Measurements from ENCODE around the gene REEP5. TPM values are rescaled to one million over a fixed set of nuclear protein-coding genes. Genes with fewer than 3 reads are reported as not detected.
"Not testable (repeated sequence)": the region's sequence is repeated elsewhere in the genome, so short reads cannot be mapped to it uniquely, and the experiment has no call there.

Gene REEP5
- total RNA-seq, 2 donors from 2014 or later, result 80.6 to 81.7 TPM

DNA sequence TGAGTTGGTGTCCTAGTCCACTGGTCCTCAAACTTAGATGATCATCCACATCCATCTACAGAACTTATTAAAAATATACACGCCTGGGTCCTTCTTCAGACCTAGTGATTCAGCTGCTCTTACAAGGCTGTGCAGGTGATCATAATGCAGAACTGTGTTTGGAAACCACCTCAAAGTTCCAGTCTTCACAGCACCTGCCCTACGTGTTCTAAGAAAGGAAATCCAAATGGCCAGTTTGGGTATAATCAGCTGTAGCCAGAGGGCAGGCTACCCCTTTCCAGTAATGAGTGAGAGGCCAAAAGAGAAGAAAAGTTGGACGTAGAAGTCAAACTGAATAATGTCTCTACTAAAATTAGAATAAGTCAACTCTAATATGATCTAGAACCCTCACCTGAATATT, 15.4 kb downstream of the REEP5 start:
- intact Hi-C loops (cut with DNase I, micrococcal nuclease), result no loop called here
- ATAC-seq, result no peak
- DNase-seq, result no peak

DNA sequence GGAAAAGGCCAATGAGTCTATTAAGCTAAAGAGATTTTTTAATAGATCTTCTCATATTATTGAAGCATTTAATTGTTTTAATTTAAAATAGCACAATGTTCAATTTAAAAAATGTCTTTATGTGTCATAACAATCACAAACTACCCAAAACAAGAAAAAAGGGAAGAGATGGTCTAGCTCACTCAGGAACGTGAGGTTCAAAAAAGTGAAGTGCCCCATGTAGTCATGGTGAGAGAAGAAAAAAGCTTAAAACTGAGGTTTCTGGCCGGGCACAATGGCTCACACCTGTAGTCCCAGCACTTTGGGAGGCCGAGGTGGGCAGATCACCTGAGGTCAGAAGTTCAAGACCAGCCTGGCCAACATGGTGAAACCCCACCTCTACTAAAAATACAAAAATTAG, 17.0 kb downstream of the REEP5 start:
- DNase-seq; ATAC-seq; intact Hi-C loops (cut with DNase I, micrococcal nuclease): not testable (repeated sequence)

DNA sequence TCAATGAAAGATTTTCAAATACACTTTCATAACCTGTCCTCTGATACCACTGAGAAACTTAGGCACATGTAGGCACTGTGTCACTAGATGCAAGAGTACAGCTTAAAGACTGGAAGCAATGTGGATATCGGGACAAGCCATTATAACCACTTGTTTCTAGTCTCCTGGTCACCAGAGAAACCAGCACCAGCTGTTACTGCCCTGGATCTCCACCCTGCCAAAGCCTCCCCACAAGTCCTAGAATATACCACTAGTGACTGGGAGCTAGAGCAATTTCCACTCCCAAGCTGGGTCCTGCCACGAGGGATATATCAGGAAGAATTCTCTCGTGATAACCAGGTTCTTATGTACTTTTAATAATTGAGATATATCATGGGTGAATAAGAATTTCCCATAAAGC, 19.5 kb downstream of the REEP5 start:
- ATAC-seq, result no peak
- no peak for DNase-seq
- intact Hi-C loops (cut with DNase I, micrococcal nuclease), result no loop called here

DNA sequence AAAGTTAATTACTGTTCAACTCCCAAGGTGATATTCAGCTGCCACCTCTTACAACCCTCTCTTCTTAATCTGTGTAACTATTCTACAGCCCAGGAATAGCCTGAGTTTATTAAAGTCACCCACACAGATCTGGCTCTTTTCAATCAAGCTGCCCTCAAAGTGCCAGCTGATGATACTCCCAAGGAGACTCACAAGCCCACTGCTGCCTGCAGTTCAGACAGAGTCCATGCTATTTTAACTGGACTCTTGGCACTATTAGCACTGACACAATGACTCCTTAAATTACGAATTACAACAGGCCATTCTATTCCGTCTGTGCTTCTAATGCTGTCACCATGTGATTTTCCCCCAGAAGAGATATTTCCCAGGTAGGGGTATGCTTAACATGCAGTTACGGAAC, 26.3 kb downstream of the REEP5 start:
- intact Hi-C loops (cut with DNase I, micrococcal nuclease), result no loop called here
- no peak for ATAC-seq
- no peak for DNase-seq

DNA sequence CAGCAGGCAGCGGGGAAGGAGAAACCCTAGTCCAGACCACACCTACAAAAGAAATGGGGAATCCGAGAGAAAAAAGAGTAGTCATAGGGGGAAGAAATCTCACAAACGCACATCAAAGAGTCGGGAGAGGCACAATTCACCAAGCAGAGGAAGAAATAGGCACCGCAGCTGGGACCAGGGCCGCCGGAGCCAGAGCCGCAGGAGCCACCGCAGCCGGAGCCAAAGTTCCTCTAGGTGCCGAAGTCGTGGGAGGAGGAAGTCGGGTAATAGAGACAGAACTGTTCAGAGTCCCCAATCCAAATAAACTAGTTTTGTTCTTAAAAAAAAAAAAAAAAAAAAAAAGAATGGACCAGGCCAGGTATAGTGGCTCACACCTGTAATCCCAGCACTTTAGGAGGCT, 29.3 kb downstream of the REEP5 start:
- no peak for DNase-seq
- intact Hi-C loops (cut with DNase I, micrococcal nuclease), result no loop called here
- ATAC-seq, result no peak

GRCh38 chr5:112892066-112892465, 30.0 kb downstream of the REEP5 start:
- intact Hi-C loops (cut with DNase I, micrococcal nuclease); DNase-seq; ATAC-seq: not testable (repeated sequence)

DNA sequence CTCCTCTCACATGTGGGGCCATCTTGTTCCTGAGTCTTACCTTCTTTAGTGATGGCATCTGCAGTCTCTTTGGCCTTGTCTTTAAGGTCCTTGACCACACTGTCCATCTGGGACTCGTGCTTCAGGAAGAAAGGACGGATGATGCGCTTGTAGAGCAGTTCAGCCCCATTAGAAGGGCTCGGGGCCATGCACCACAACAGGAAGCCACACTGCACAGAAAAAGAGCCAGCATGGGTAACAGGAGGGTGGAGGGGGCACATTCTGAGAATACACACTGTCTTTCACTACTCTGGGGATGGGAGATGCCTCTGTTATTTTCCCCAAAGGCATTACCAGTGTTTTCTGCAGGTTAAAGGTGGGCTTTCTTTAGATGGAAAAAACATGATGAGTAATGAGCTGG, 35.1 kb downstream of the REEP5 start:
- ATAC-seq (no peak), DNase-seq (no peak)
- intact Hi-C loops (cut with DNase I, micrococcal nuclease), result no loop called here

DNA sequence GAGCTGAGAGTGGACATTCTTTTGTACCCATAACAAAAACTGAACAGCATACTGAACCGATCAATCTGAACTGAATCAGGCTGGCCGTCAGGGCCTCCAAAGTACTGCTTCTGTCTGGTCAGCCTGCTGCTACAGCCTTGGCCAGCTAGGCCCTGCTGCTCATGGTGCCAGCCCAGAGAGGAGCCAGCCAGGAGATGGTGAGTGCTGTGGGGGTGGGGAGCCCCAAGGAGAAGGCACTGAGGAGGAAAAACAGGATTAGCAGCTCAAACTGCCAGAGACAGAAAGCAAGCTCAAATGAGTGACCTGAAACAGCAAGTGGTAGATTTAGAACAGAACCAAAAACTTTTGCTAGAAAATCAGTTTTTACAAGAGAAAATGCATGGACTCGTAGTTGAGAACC, 37.0 kb downstream of the REEP5 start:
- intact Hi-C loops (cut with DNase I, micrococcal nuclease), result no loop called here
- ATAC-seq (no peak), DNase-seq (no peak)

- DNase-seq, result no peak
- intact Hi-C loops (cut with DNase I, micrococcal nuclease), result no loop called here
- ATAC-seq, result no peak
These were observed 38.8 kb downstream of the REEP5 start for GRCh38 chr5:112883192-112883591.

DNA sequence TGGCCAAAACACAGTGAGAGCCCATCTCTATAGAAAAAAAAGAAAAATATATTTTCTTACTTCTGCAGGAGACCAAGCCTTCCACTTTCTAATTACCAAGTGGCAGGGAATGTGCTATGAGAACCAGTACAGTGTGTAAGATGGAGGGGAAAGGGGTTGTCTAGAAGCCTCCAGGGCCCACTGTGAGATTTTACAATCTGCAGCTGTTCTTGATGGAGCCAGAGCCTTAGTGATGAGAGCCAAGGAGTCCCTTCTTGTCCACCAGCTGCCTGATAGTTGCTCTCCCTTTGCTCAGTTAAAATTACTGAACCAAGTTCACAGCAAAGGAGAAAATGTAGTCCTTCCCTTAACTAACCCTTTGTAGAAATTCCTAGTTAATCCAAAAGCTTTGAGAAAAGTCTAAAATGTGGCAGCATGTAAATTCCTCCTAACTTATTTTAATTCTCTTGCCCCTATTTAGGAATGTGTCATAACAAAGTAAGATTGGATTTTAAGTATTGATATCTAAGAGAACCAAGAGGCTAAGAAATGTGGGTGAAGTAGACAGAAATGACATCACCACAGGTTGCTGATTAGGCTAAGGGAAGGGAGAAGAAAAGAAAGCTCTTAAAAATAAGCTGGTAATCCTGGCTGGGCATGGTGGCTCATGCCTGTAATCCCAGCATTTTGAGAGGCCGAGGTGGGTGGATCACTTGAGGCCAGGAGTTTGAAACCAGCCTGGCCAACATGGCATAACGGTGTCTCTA, 41.6 kb downstream of the REEP5 start:
- intact Hi-C loops (cut with DNase I, micrococcal nuclease), result no loop called here

DNA sequence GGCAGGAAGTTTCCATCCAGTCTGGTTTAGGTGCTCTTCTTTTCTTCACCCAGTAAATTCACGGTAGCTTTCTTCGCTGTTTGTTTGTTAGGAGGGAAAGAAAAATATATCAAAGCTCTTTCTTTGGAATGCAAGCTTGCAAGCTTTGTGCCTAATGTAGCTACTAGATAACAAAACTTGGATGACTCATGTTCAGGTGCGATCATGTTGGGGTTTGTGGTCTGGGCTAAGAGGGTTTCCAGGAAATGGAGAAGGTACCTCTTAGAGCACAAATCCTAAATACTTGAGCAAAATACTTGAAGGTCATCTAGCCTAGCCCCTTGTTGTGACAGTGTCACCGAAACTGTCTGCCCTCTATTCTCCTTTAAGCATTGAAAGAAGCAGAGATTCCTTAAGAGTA, 43.3 kb downstream of the REEP5 start:
- ATAC-seq (no peak), DNase-seq (no peak)
- intact Hi-C loops (cut with DNase I, micrococcal nuclease), result no loop called here

More for the DNA sequence above, 41.6 kb downstream of the REEP5 start:
- ATAC-seq (no peak), DNase-seq (no peak)

DNA sequence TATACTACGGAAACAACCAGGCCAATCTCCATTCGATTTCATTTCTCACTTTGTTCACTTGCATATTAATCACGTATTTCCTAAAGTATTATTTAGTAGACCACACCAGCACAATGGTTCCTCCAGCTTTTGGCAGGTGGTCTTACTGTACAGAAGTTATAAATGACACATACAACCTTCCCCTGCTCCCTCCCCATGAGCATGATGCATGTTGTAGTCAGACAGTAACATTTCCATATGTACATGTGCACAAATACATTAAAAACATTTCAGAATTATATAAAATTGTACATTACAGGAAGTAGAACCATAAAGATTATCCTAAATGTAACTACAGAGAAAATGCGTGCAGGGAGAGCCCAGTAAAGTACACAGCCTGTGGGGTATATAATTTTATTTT, 43.9 kb downstream of the REEP5 start:
- DNase-seq, result no peak
- intact Hi-C loops (cut with DNase I, micrococcal nuclease), result no loop called here

DNA sequence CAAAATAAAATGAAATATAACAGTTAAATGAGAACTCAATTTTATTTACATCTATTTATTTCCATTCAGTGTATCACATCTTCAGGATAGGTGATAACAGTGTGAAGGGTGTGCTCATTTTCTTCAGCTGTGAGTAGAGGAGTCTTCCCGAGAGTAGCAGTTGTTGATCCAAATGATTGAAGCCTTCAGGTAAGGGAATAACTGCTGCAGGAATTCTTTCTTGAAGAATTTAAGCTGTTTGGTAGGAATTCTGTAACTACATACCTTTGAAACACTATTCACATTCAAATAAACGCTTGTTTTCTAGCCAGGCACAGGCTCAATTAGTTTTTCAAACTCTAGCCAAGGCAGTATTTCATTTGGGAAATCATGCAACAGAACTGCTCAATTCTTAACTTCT, 45.7 kb downstream of the REEP5 start:
- no peak for ATAC-seq
- intact Hi-C loops (cut with DNase I, micrococcal nuclease), result no loop called here
- no peak for DNase-seq

More for the DNA sequence above, 43.9 kb downstream of the REEP5 start:
- no peak for ATAC-seq

DNA sequence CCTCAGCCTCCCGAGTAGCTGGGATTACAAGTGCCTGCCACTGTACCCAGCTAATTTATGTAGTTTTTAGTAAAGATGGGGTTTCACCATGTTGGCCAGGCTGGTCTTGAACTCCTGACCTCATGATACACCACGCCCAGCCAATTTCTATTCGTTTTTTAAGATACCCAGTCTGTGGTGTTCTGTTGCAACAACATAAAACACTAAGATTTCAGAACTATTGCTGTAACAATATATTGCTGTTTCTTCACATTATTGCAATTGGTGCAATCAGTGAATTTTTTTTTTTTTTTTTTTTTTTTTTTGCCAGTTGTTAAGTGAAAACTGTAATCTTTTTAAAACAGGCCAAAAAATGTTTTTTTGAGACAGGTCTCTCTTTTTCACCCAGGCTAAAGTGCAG, 51.1 kb downstream of the REEP5 start:
- intact Hi-C loops (cut with DNase I, micrococcal nuclease), result no loop called here
- ATAC-seq, result no peak
- DNase-seq, result no peak

GRCh38 chr5:112869948-112870347, 52.1 kb downstream of the REEP5 start:
- intact Hi-C loops (cut with DNase I, micrococcal nuclease), result no loop called here
- no peak for DNase-seq
- no peak for ATAC-seq

DNA sequence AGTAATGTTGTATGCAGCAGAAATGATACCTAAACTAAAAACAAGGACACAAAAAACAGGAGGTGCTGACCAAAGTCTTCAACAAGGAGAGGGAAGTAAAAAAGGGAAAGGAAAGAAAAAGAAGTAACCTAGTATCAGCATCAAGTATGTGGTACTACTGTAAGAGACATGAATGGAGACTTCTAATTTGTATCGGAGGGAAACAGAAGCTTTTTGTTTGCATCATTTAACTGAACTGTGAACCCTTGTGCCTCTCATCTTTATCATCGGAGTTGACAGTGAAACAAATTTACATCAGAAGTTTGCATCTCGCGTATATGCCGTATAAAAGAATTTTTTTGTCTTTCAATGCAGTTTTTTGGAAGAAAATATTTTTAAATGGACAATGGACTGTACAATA, 54.6 kb downstream of the REEP5 start:
- ATAC-seq, result no peak
- intact Hi-C loops (cut with DNase I, micrococcal nuclease), result no loop called here
- DNase-seq, result no peak

GRCh38 chr5:112866739-112867138, 55.3 kb downstream of the REEP5 start:
- DNase-seq (no peak), ATAC-seq (no peak)
- intact Hi-C loops (cut with DNase I, micrococcal nuclease), result no loop called here

DNA sequence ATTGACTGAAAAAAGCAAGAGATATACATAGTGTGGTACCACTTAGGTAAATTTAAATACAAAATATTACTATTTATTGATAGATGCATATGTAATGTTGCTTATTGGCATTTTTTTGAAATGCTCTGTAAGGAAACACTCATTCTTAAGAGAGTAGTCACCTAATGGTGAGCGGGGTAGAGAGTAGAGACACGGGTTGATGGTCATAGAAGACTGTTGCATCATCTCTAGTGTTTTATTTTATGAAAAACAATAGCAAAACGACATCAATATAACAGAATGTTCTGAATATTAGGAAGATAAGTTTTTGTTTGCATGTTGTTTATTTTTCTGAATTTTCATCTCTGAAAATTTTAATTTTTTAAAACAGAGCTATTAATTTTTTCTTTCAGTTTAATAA, 56.9 kb downstream of the REEP5 start:
- DNase-seq, result no peak
- ATAC-seq, result no peak
- intact Hi-C loops (cut with DNase I, micrococcal nuclease), result no loop called here

DNA sequence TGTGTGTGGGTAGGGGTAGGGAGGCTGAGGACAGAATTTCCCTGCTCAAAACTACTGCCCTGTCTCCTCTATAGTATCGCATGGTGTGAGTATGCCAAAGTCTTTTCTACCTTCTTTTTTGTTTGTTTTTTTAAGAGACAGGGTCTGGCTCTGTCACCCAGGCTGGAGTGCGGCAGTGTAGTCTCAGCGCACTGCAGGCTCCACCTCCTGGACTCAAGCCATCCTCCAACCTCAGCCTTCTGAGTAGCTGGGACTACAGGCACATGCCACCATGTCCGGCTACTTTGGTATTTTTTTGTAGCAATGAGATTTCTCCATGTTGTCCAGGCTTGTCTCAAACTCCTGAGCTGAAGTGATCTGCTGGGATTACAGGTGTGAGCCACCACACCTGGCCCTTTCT, 58.5 kb downstream of the REEP5 start:
- intact Hi-C loops (cut with DNase I, micrococcal nuclease), result no loop called here
- ATAC-seq (no peak), DNase-seq (no peak)

GRCh38 chr5:112862085-112862484, 59.9 kb downstream of the REEP5 start:
- DNase-seq, result no peak
- intact Hi-C loops (cut with DNase I, micrococcal nuclease), result no loop called here
- no peak for ATAC-seq

DNA sequence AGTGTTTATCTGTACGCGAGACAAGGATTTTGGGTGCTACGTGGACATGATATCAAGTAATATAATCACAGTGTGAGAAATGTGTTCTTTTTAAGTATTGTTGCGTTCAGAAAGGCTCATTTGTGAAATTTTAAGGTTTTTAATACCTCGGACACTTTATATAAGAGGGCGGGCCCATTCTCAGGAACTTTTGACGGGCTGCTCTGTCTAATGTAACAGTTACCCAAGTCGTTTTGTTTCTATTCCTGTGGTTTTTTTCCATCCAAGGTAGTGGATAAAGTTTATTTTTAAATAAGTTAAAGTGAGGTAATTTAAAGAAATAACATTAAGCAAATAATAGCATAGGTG, 60.4 kb downstream of the REEP5 start:
- intact Hi-C loops (cut with DNase I, micrococcal nuclease), result no loop called here
- no peak for DNase-seq
- peak; percentile 8 for ATAC-seq

All from left colon (tissue), 2 donors.